Measurements from ENCODE around the gene LTA4H.

The LTA4H gene

DNA sequence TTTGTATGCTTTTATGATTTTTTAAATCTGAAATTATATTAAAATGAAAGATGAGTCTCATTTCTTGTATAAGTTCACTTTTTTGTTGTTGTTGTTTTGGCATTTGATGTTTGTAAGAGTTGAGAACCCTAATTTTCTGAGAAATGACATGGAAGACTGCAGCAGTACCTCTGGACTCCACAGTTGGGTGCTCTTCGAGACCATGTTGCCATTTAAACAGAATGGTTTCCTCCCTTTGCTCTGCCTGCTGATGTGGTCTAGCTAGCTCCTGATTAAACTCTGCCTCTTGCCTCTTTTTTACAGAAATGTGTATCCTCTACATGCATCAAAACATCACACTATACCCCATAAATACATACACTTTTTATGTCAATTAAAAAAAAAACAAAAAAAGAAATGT lies 5.8 kb upstream of the LTA4H start:
- H4K20me1 ChIP-seq (ENCODE audit: insufficient read depth, low read length) = no peaks in the 10 kb centered on the region
- H3K4me3 ChIP-seq (ENCODE audit: low read length) = no peak overlapping the region
- H3K79me2 ChIP-seq (ENCODE audit: low read length) = no peaks in the 10 kb centered on the region
- no peak overlapping the region for H3K9ac ChIP-seq (ENCODE audit: low read length)
- H3K4me1 ChIP-seq (ENCODE audit: low read length) = no peaks in the 10 kb centered on the region; the same call in 1 of the 2 replicates
- H2AFZ ChIP-seq (ENCODE audit: low read length) = no peak overlapping the region
- no peak for DNase-seq
- no peaks in the 10 kb centered on the region for H3K9me3 ChIP-seq (replicated peaks; ENCODE audit: insufficient read depth, low read length)
- H3K9me2 ChIP-seq (replicated peaks; ENCODE audit: insufficient read depth, low read length) = no peaks in the 10 kb centered on the region
- no peaks in the 10 kb centered on the region for H3K36me3 ChIP-seq (replicated peaks; ENCODE audit: insufficient read depth, low read length)
- no peak for TF ChIP-seq EZH2 (optimal IDR thresholded peaks at IDR 0.05; ENCODE audit: low read depth, low read length)
- TF ChIP-seq, protein P1, sequence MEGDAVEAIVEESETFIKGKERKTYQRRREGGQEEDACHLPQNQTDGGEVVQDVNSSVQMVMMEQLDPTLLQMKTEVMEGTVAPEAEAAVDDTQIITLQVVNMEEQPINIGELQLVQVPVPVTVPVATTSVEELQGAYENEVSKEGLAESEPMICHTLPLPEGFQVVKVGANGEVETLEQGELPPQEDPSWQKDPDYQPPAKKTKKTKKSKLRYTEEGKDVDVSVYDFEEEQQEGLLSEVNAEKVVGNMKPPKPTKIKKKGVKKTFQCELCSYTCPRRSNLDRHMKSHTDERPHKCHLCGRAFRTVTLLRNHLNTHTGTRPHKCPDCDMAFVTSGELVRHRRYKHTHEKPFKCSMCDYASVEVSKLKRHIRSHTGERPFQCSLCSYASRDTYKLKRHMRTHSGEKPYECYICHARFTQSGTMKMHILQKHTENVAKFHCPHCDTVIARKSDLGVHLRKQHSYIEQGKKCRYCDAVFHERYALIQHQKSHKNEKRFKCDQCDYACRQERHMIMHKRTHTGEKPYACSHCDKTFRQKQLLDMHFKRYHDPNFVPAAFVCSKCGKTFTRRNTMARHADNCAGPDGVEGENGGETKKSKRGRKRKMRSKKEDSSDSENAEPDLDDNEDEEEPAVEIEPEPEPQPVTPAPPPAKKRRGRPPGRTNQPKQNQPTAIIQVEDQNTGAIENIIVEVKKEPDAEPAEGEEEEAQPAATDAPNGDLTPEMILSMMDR (IDR thresholded peaks at IDR 0.05; ENCODE audit: low read length) = no peak
- no peak for TF ChIP-seq EZH2phosphoT487 (IDR thresholded peaks at IDR 0.05; ENCODE audit: low read length)
- no peaks in the 10 kb centered on the region for H3K27me3 ChIP-seq (replicated peaks; ENCODE audit: insufficient read depth, low read length)
- 0 out of 2 replicates have a peak, but pooled peaks cover 2% of the 10 kb centered on the region for H3F3A ChIP-seq (ENCODE audit: insufficient read depth, low read length)
- no peak overlapping the region for H3K27ac ChIP-seq (ENCODE audit: low read length)
- H3K4me2 ChIP-seq (ENCODE audit: low read depth, low read length) = no peak overlapping the region

DNA sequence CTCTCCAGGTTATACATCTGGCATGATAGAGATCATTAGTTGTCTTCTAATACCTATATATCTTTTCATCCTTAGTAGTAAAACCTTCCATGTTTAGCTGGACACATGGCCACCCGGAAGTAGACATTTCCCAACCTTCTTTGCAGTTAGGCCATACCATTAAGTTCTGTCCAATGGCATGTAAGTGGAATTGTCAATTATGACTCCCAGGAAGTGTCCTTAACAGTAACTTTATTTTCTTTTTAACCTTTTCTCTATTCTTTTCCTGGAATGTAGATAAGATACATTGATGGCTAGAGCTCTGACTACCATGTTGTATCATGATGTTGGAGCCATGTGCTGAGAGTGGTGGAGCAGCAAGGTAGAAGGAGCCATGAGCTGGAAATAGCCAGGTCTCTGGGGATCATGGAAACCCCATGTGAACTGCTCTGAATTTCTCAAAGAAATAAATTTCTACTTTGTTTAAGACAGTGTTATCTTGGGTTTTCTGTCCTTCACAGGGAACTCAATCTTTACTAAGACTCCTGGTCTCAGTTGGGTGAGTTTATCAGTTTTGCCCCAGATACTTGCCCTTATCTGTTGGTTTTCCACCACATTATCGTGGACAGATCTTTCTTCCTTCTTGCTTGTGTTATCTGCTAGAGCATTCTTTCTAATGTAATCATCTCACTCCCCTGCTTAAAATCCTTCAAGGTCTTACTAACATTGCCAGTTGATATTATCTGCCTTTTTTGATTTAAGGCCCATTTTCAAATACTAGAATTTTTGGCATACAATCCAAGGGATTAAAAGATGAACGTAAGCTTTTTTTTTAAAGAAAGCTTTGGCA lies 5.1 kb upstream of the LTA4H start:
- no peaks in the 10 kb centered on the region for H3K9me2 ChIP-seq (replicated peaks; ENCODE audit: insufficient read depth, low read length)
- DNase-seq = no peak
- H3K27ac ChIP-seq (ENCODE audit: low read length) = no peak overlapping the region
- no peaks in the 10 kb centered on the region for H3K27me3 ChIP-seq (replicated peaks; ENCODE audit: insufficient read depth, low read length)
- H2AFZ ChIP-seq (ENCODE audit: low read length) = no peak overlapping the region
- H3K36me3 ChIP-seq (replicated peaks; ENCODE audit: insufficient read depth, low read length) = no peaks in the 10 kb centered on the region
- H3F3A ChIP-seq (ENCODE audit: insufficient read depth, low read length) = 0 out of 2 replicates have a peak, but pooled peaks cover 3% of the 10 kb centered on the region
- no peaks in the 10 kb centered on the region for H4K20me1 ChIP-seq (ENCODE audit: insufficient read depth, low read length)
- TF ChIP-seq EZH2phosphoT487 (IDR thresholded peaks at IDR 0.05; ENCODE audit: low read length) = no peak
- H3K9ac ChIP-seq (ENCODE audit: low read length) = no peak overlapping the region
- no peaks in the 10 kb centered on the region for H3K79me2 ChIP-seq (ENCODE audit: low read length)
- H3K9me3 ChIP-seq (replicated peaks; ENCODE audit: insufficient read depth, low read length) = no peaks in the 10 kb centered on the region
- no peak overlapping the region for H3K4me3 ChIP-seq (ENCODE audit: low read length)
- no peak overlapping the region for H3K4me2 ChIP-seq (ENCODE audit: low read depth, low read length)
- no peaks in the 10 kb centered on the region; the same call in 1 of the 2 replicates for H3K4me1 ChIP-seq (ENCODE audit: low read length)

DNA sequence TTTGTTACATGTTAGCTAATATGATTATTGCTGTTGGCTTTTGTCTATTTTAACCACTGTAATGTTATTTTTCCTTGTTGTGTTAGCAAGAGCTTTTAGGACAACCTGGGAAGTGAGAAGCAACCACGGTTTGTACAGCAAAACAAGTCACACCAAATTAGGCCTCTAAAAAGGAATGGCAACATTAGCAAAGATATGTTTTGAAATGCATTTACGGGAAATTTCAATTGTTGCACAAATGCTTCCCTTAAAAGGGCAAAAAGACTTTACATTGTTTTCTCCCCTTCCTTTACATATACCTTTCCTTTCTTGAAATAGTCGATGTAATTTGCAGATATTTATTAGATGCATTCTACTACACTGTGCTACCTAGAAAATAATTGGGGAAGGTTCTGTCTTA lies 4.1 kb upstream of the LTA4H start:
- H2AFZ ChIP-seq (ENCODE audit: low read length) = no peak overlapping the region
- H3K36me3 ChIP-seq (replicated peaks; ENCODE audit: insufficient read depth, low read length) = no peaks in the 10 kb centered on the region
- no peaks in the 10 kb centered on the region; the same call in 1 of the 2 replicates for H3K4me1 ChIP-seq (ENCODE audit: low read length)
- H3K9me3 ChIP-seq (replicated peaks; ENCODE audit: insufficient read depth, low read length) = no peaks in the 10 kb centered on the region
- peaks cover 5% of the 10 kb centered on the region for H3K79me2 ChIP-seq (ENCODE audit: low read length)
- H3K9ac ChIP-seq (ENCODE audit: low read length) = no peak overlapping the region
- H3K4me2 ChIP-seq (ENCODE audit: low read depth, low read length) = no peak overlapping the region
- no peaks in the 10 kb centered on the region for H3K27me3 ChIP-seq (replicated peaks; ENCODE audit: insufficient read depth, low read length)
- TF ChIP-seq EZH2phosphoT487 (IDR thresholded peaks at IDR 0.05; ENCODE audit: low read length) (no peak), EZH2 (optimal IDR thresholded peaks at IDR 0.05; ENCODE audit: low read depth, low read length) (no peak)
- TF ChIP-seq, protein P1 (IDR thresholded peaks at IDR 0.05; ENCODE audit: low read length) = no peak
- no peak overlapping the region for H3K27ac ChIP-seq (ENCODE audit: low read length)
- no peaks in the 10 kb centered on the region for H4K20me1 ChIP-seq (ENCODE audit: insufficient read depth, low read length)
- DNase-seq = no peak
- H3F3A ChIP-seq (ENCODE audit: insufficient read depth, low read length) = peaks cover 10% of the 10 kb centered on the region; the same call in 1 of the 2 replicates
- H3K9me2 ChIP-seq (replicated peaks; ENCODE audit: insufficient read depth, low read length) = no peaks in the 10 kb centered on the region
- H3K4me3 ChIP-seq (ENCODE audit: low read length) = no peak overlapping the region

All from MM.1S (cell line).